LNCaP clone FGC (cell line): ENCODE results near the gene EMC1.
A peak's percentile ranks its signal among the peaks of the same experiment; 100 is the strongest.

Experiments used
- DNase-seq: peaks from one replicate; pipeline ENCODE4 v3.0.0-alpha.2; 2011; ENCODE audit warnings: low read depth
- H3K4me3 ChIP-seq: 2 replicates; pipeline ENCODE4 v1.5.1; 2011; ENCODE audit warnings: mild to moderate bottlenecking, low read depth, low read length, control low read depth
- TF ChIP-seq, protein P1 (sequence below): IDR thresholded peaks from 2 replicates; pipeline ENCODE4 v1.5.1; 2012; ENCODE audit warnings: mild to moderate bottlenecking; ENCODE audit not compliant: control insufficient read depth, insufficient read depth; ENCODE audit errors: extremely low read depth

The EMC1 gene

DNA sequence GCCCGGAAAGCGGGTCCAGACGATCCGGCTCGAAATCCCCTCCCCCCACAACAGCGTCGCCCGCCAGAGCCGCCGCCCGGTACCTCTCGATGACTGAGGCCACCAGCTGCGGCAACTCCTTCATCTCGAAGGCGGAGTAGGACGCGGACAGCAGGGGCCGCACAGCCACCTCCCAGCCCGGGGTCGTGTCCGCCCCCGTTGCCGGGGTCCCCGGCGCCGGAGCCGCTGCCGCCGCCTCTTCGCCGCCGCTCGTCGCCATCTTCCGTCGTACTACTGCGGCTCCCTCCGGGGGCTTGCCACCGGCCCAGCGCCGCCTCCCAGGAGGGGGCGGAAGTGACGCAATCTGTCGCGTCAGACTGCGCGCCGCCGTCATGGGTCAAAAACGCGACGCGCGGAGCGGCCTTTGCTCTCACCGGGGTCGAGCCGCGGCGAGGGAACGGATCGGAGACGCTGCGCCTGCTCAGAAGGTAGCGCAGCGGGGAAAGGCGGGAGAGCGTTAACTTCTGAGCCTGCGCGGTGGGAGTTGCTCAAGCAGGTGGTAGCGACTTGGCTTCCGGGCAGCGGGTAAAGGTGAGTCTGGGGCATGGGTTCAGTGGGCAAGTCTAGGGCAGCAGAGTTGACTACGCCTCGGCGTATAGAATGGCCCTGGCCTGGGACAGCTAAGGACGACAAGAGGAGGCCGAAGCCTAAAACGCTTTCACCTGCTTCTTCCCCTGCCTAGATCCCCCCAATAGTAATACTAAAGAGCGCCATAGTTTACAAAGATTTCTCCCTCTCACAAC, 41.1 kb downstream of the EMC1 start, which contains the start of gene UBR4:
Gene UBR4, minus strand, starts transcription at position 277 of the 782 bp plus-strand sequence. Its CDS starts 18 bp downstream, at position 259.
- DNase-seq, result peak; percentile 60
- H3K4me3 ChIP-seq, result peak within 1 kb of the TSS; percentile 81
- TF ChIP-seq, protein P1, sequence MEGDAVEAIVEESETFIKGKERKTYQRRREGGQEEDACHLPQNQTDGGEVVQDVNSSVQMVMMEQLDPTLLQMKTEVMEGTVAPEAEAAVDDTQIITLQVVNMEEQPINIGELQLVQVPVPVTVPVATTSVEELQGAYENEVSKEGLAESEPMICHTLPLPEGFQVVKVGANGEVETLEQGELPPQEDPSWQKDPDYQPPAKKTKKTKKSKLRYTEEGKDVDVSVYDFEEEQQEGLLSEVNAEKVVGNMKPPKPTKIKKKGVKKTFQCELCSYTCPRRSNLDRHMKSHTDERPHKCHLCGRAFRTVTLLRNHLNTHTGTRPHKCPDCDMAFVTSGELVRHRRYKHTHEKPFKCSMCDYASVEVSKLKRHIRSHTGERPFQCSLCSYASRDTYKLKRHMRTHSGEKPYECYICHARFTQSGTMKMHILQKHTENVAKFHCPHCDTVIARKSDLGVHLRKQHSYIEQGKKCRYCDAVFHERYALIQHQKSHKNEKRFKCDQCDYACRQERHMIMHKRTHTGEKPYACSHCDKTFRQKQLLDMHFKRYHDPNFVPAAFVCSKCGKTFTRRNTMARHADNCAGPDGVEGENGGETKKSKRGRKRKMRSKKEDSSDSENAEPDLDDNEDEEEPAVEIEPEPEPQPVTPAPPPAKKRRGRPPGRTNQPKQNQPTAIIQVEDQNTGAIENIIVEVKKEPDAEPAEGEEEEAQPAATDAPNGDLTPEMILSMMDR, result no peak

DNA sequence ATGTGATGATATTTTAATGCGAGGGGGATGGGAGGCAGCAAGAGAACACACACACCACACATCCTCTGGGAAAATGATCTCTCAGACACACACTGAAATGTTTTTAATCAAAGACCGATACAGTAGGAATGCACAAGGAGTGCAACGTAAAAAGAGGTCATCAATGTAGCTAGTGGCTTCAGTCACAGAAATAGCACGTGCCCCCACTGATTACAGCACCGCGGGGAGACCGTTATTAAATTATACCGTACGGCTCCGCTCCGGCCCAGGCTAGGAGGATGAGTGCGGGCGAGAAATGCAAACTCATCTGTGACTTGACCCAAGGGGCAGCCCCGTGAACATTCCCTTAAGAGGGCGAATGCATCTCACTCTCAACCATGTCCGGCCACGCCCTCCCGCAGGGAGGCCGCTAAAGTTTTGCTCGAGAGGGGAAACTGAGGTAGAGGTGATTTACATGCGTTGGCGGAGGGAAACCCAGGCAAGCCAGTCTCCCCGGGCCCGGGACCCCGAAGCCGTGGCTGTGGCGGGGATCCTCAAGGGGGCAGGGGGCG, 41.8 kb downstream of the EMC1 start:
- TF ChIP-seq, protein P1, result no peak
- DNase-seq, result no peak
- H3K4me3 ChIP-seq, result peak overlapping the region; percentile 81

DNA sequence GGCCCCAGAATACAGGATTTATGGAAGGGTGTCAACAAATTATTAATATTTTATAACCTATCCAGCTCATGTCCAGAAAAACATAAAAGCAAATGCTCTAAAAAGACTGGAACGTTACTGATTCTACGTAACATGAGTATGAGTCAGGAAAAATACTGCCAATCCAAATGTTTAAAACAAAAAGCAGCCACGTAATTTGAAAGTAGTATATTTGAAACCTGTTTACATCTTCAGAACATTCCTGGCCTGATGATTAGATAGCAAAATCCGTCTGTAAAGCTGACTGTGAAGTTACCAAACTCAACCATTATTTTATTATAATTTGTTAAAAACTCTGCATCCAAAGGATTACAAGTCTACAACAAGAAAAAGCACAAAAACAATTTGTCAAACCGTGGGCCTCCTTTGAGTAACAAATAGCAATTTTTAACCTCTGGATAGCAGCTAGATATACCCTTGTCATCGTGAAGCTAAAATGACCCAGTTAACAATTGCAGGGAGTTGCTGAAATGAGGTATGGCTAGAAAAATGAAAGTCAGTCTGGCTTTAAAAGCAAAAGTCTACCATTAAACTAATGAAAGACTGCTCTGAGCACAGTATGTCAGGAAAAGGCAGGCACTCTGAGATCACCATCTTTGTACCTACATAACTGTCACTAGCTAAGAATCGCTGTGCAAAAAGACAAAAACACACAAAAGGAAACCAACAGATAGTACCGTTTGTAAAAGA, 42.5 kb downstream of the EMC1 start:
- DNase-seq, result no peak
- TF ChIP-seq, protein P1, result no peak

DNA sequence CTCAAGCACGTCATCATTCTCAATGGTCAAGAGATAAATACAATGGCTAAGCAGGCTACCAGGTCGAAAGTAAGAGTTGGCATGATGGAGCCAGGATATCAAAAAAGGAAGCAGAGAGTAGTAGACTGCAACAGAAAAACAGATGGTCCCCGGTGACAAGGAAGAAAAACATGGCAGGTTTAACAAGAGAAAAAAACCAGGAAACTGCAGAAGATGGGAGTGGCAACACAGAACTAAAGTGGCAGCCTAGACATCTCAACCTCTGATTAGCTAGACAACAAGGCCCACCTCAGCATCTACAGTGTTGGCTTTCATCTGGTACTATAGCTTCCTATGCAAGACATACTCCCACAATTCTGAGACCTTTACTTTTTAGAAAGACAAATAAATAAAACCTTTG, 44.4 kb downstream of the EMC1 start:
- DNase-seq, result no peak
- TF ChIP-seq, protein P1, result no peak

More for the DNA sequence above, 42.5 kb downstream of the EMC1 start:
- H3K4me3 ChIP-seq, result peak overlapping the region; percentile 81

DNA sequence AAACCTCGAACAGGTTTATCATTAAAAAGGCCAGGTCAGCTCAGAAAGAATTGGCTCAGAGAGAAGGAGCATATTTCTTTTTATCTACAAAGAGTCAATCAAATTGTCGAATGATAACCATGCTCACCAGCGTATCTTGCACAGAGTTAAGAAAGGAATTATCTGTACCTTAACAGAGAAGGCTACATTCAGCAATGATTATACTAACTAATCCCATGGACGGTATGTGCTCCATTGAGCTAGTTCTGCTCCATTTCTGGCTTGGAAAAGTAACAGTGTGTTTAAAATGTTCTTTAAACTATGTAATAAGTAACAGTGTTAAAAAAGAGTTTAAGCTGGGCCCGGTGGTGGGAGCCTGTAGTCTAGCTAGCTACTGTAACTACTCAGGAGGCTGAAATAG, 45.5 kb downstream of the EMC1 start:
- no peak for DNase-seq
- TF ChIP-seq, protein P1, result no peak
- no peak overlapping the region for H3K4me3 ChIP-seq

More for the DNA sequence above, 44.4 kb downstream of the EMC1 start:
- H3K4me3 ChIP-seq, result no peak overlapping the region

DNA sequence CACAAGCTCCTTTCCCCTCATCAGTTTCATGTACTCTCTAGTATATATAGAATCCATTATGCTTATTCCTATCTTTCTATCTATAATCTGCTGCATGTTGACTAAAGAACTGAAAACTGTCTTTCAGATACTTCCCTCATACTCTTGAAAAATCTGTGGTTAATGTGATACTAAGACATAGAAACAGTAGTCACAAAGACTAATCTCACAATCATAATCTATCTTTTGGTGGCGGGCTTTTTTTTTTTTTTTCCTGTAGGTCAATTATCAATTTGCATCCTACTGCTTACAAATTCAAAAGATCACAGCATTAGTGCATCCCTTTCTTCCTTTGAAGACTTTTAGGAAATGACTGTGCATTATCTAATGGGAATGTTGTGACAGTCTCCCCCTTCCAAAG, 45.9 kb downstream of the EMC1 start:
- no peak for DNase-seq
- TF ChIP-seq, protein P1, result no peak
- no peak overlapping the region for H3K4me3 ChIP-seq
